SIG-M5 treated with dmso at 0.1 percent for 504 hours (cell line): Measurements from ENCODE around the gene KIAA1217.

Source experiments
- DNase-seq: peaks from one replicate; lab custom pipeline; 2025; ENCODE audit not compliant: unreplicated experiment; lab: John Stamatoyannopoulos, UW

KIAA1217 gene

GRCh38 chr10:24394461-24395190, 185.7 kb downstream of the KIAA1217 start:
- DNase-seq: no peak

DNA sequence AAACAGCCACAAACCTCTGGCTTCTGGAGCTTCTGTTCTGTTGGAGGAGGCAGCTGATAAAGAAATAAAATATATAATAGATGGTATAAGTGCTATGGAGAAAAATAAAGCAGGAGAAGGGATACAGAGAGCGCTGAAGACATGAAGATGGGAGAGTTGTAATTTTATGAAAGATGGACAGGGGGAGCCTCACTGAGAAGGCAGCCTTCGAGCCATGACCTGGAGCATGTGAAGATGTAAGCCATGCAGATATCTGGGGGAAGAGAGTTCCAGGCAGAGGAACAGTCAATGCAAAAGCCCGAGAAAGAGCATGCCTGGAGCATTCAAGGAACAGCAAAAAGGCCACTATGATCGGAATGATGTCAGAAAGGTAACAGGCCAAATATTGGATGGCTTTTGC, 187.5 kb downstream of the KIAA1217 start:
- no peak for DNase-seq

- DNase-seq: no peak
Observed at GRCh38 chr10:24397662-24398061, 188.7 kb downstream of the KIAA1217 start.

- no peak for DNase-seq
Observed at GRCh38 chr10:24404567-24404966, 195.6 kb downstream of the KIAA1217 start.

DNA sequence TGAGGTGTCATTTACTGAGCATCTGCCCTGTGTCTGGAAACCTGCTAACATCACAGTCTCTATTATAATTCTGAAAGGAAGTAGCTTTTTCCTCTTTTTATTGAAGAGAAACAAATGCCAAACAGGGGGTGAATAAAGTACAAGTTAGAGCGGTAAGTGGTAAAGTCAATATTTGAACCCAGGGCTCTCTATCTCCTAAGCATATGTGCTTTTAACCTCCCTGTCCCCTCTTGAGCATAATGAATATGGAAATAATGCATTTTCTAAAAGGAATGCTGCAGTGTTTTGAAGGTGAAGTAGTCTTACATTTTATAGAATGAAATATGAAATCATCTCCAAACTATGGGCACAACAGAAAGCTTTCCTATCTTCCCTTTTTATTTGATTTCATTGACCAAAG, 196.7 kb downstream of the KIAA1217 start:
- no peak for DNase-seq

- DNase-seq: no peak
Observed at GRCh38 chr10:24406809-24407483, 198.0 kb downstream of the KIAA1217 start.

GRCh38 chr10:24407928-24408327, 199.0 kb downstream of the KIAA1217 start:
- no peak for DNase-seq

- no peak for DNase-seq
Observed at GRCh38 chr10:24408365-24408764, 199.4 kb downstream of the KIAA1217 start.

- DNase-seq: no peak
Observed at GRCh38 chr10:24414597-24414996, 205.7 kb downstream of the KIAA1217 start.

- no peak for DNase-seq
Observed at GRCh38 chr10:24415455-24416125, 206.7 kb downstream of the KIAA1217 start.

- no peak for DNase-seq
Observed at GRCh38 chr10:24416248-24416647, 207.3 kb downstream of the KIAA1217 start.

- DNase-seq: no peak
Observed at GRCh38 chr10:24417053-24417452, 208.1 kb downstream of the KIAA1217 start.

DNA sequence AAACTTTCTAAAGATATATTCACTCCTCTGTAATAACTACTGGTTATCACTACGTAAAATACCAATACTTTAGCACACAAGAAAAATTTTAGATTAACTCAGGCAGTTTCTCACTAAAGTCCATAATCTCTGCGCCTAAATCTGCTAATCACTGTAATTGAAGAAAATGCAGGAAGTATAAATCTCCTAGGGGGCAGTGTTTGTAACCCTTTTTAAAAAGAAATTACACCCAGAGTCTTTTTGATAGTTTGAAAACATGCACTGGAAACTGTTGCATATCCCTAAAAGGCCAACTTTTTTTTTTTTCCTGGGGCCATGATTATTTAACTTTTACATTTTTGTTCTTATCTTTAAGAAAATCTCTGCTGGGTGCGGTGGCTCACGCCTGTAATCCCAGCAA, 209.6 kb downstream of the KIAA1217 start:
- no peak for DNase-seq

DNA sequence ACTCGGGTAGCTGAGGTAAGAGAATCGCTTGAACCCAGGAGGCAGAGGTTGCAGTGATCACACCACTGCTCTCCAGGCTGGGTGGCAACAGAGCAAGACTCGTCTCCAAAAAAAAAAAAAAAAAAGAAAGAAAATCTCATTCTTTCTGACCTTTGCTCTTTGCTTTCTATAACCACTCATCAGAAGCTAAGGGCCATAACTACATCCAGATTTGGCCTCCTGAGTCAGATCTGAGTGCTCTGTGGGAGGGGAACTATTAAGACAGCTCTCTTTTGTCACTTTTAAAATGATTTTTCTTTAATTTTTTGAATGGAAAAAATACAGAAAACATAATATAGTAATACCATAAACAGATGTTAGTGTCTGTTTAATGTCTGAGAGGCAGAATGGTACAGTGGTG, 210.1 kb downstream of the KIAA1217 start:
- DNase-seq: no peak

- DNase-seq: no peak
Observed at GRCh38 chr10:24425151-24425550, 216.2 kb downstream of the KIAA1217 start.

DNA sequence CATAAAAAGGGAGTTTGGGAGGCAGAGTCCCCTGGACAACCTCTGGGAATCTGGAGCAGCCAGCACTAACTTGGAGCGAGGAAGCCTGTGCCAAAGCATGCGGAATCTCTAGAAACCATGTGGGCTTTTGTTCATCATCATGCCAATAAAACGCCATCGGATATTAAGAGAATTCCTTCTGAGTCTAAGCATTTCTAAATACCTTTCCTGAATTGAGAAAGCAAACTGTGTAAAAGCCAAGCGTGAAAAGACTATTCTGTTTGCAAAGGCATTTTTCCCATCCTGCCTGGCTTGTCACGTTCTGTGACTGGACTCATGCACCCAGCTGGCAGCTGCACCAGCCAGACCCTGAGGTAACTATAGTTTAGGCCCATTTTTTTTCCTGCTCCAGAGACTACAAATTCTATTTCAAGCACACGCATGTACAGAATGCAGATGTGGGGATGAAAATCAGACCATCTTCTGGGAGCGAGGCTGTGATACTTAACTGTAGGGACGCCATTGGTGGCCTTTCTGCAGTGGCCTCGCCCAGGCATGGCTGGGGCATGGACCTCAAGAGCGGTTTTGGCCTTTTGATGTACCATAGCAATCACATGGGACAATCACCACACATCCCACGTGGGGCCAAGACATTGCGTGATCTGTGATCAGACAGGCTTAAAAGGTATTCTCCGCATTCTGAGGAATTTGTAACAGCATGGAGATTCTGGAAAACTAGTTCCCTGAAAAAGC, 218.9 kb downstream of the KIAA1217 start:
- DNase-seq: no peak

DNA sequence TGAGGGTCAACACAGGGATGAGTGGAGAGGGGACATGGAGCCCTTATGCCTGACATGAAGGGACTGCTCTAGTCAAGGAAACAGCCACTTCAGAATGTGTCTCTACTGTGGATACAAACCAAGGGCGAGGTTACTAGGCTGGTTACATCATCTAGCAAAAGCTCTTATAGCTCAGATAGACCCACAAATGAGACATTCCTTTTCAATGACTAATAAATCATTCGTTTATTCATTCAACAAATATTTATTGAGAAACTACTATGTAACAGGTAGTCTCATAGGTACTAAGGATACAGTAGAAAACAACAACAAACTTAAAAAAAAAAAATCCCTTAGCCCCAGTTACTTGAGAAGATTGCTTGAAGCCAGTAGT, 219.5 kb downstream of the KIAA1217 start:
- no peak for DNase-seq

DNA sequence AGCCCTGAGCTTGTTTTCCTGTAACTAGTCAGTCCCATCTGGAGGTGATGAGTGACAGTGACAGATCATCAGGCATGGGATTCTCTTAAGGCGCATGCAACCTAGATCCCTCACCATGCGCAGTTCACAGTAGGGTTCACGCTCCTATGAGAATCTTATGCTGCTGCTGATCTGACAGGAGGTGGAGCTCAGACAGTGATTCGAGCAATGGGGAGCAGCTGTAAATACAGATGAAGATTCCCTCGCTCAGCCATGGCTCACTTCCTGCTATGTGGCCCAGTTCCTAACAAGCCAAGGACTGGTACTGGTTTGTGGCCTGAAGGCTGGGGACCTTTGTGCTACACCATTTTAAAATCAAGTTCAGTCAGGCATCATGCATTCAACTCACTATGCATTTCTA, 221.7 kb downstream of the KIAA1217 start:
- DNase-seq: no peak

DNA sequence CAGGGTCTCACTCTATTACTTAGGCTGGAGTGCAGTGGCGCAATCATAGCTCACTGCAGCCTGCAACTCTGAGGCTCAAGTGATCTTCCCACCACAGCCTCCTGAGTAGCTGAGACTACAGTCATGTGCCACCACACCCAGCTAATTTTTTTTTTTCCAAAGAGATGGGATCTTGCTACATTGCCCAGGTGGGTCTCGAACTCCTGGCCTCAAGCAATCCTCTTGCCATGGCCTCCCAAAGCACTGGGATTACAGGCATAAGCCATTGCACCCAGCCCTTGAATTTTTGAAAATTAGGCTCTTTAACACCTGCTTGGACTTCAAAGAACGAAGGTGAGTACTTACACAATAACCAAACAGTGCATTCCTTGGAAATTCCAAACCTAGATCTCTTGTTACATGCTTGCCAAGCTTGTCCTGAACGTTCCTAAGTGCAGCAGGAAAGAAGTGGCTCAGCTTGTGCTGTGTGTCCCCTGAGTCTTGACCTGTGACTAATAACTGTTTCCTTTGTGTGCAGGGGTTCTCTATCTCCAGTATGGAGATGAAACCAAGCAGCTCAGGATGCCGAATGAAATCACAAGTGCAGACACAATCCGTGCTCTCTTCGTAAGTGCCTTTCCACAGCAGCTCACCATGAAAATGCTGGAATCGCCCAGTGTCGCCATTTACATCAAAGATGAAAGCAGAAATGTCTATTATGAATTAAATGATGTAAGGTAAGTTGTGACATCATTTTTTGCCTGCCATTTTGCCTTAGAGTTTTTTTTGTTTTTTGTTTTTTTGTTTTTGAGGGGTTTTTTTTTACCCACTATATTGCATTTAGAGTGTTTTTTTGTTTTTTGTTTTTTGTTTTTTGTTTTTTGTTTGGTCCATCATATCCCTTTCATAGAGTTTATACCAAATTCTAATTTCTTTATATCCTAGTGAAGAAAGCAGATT, 223.8 kb downstream of the KIAA1217 start:
- no peak for DNase-seq

GRCh38 chr10:24433705-24434104, 224.8 kb downstream of the KIAA1217 start:
- no peak for DNase-seq
